GM23338 (cell line): Measurements from ENCODE around the gene CHMP5.

ENCODE experiments used
- EZH2phosphoT487 ChIP-seq: fragments of 200-600 bp; sonication (generic); IDR thresholded peaks from one replicate; pipeline ENCODE4 v1.8.1; 2018; ENCODE audit warnings: antibody characterized with exemption; ENCODE audit not compliant: unreplicated experiment
- POLR2AphosphoS5 ChIP-seq: IDR thresholded peaks from 2 replicates; pipeline ENCODE4 v1.6.1; 2016; ENCODE audit warnings: antibody characterized with exemption, low read depth
- TF ChIP-seq, protein P1 (sequence below), 2 experiments: fragments of 200-600 bp in 1 of 2; sonication (generic) in 1 of 2; conservative IDR thresholded peaks; 2 replicates each; pipeline versions ENCODE4 v1.5.1 to v1.6.1; 2016 to 2017; ENCODE audit warnings: antibody characterized with exemption in 2 of 2, low read depth in 2 of 2, mild to moderate bottlenecking in 2 of 2, moderate library complexity in 1 of 2
- TF ChIP-seq, protein P2 (sequence below): IDR thresholded peaks from one replicate; pipeline ENCODE4 v1.6.1; 2018; ENCODE audit warnings: antibody characterized with exemption; ENCODE audit not compliant: unreplicated experiment

DNA sequence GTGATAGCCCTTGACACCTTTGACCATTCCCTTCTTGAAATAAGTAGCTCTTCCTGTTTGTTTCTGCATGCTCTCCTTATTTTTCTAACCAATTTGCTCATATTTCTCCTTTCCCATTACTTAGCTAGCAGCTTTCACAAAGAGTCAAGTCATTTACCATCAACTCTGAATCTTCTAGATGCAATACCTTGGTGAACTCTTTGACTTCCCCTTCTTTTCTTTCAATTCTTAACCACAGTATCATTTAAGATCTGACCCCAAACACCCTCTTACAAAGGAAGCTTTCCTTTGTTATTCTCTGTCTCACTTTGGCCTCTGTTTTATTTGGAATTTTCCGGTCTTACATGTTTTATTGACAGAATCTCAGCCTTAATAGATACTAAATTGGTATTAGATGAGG lies 39.5 kb downstream of the CHMP5 start:
- TF ChIP-seq, protein P1, sequence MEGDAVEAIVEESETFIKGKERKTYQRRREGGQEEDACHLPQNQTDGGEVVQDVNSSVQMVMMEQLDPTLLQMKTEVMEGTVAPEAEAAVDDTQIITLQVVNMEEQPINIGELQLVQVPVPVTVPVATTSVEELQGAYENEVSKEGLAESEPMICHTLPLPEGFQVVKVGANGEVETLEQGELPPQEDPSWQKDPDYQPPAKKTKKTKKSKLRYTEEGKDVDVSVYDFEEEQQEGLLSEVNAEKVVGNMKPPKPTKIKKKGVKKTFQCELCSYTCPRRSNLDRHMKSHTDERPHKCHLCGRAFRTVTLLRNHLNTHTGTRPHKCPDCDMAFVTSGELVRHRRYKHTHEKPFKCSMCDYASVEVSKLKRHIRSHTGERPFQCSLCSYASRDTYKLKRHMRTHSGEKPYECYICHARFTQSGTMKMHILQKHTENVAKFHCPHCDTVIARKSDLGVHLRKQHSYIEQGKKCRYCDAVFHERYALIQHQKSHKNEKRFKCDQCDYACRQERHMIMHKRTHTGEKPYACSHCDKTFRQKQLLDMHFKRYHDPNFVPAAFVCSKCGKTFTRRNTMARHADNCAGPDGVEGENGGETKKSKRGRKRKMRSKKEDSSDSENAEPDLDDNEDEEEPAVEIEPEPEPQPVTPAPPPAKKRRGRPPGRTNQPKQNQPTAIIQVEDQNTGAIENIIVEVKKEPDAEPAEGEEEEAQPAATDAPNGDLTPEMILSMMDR (conservative IDR thresholded peaks at IDR 0.05; ENCODE audit: low read depth in 2 of 2): no peak
- no peak for TF ChIP-seq POLR2AphosphoS5
- no peak for TF ChIP-seq EZH2phosphoT487
- TF ChIP-seq, protein P2, sequence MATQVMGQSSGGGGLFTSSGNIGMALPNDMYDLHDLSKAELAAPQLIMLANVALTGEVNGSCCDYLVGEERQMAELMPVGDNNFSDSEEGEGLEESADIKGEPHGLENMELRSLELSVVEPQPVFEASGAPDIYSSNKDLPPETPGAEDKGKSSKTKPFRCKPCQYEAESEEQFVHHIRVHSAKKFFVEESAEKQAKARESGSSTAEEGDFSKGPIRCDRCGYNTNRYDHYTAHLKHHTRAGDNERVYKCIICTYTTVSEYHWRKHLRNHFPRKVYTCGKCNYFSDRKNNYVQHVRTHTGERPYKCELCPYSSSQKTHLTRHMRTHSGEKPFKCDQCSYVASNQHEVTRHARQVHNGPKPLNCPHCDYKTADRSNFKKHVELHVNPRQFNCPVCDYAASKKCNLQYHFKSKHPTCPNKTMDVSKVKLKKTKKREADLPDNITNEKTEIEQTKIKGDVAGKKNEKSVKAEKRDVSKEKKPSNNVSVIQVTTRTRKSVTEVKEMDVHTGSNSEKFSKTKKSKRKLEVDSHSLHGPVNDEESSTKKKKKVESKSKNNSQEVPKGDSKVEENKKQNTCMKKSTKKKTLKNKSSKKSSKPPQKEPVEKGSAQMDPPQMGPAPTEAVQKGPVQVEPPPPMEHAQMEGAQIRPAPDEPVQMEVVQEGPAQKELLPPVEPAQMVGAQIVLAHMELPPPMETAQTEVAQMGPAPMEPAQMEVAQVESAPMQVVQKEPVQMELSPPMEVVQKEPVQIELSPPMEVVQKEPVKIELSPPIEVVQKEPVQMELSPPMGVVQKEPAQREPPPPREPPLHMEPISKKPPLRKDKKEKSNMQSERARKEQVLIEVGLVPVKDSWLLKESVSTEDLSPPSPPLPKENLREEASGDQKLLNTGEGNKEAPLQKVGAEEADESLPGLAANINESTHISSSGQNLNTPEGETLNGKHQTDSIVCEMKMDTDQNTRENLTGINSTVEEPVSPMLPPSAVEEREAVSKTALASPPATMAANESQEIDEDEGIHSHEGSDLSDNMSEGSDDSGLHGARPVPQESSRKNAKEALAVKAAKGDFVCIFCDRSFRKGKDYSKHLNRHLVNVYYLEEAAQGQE: no peak
